SK-N-SH treated with all-trans-retinoic acid at 6 μM for 48 hours (cell line): Measurements from ENCODE around the gene FBLN2.

Experiments used
- ATAC-seq: fragments of 200-7000 bp; cut with Tn5 transposase; 3 replicates; pipeline ENCODE4 v1.9.1; 2020; ENCODE audit warnings: mild to moderate bottlenecking, moderate library complexity
- ARNTL ChIP-seq: fragments of 450-650 bp; formaldehyde crosslinking; IDR thresholded peaks from 2 replicates; pipeline ENCODE4 v1.5.0; 2020; ENCODE audit warnings: low read depth, mild to moderate bottlenecking, moderate library complexity, borderline replicate concordance
- BACH2 ChIP-seq: fragments of 250-450 bp; sonication (Bioruptor Pico); IDR thresholded peaks from 2 replicates; pipeline ENCODE4 v1.9.0; 2021; ENCODE audit warnings: mild to moderate bottlenecking, borderline replicate concordance
- CREB5 ChIP-seq: fragments of 250-450 bp; sonication (Bioruptor Pico); IDR thresholded peaks from 2 replicates; pipeline ENCODE4 v1.5.1; 2020; ENCODE audit warnings: low read depth, mild to moderate bottlenecking, moderate library complexity
- CSDC2 ChIP-seq: fragments of 250-450 bp; sonication (Bioruptor Pico); IDR thresholded peaks from 2 replicates; pipeline ENCODE4 v1.5.0; 2020; ENCODE audit warnings: mild to moderate bottlenecking, moderate library complexity
- CSRNP3 ChIP-seq: fragments of 250-450 bp; sonication (Bioruptor Pico); IDR thresholded peaks from 2 replicates; pipeline ENCODE4 v1.5.1; 2021; ENCODE audit warnings: mild to moderate bottlenecking, moderate library complexity
- ESRRG ChIP-seq: fragments of 250-450 bp; sonication (Bioruptor Pico); IDR thresholded peaks from 2 replicates; pipeline ENCODE4 v1.6.1; 2021; ENCODE audit warnings: mild to moderate bottlenecking
- GLIS3 ChIP-seq: fragments of 250-450 bp; sonication (Bioruptor Pico); IDR thresholded peaks from 2 replicates; pipeline ENCODE4 v1.5.0; 2020; ENCODE audit warnings: mild to moderate bottlenecking, moderate library complexity
- ISL1 ChIP-seq: fragments of 250-450 bp; sonication (Bioruptor Pico); IDR thresholded peaks from 2 replicates; pipeline ENCODE4 v2.1.2; 2022; ENCODE audit warnings: mild to moderate bottlenecking, moderate library complexity
- OSR1 ChIP-seq: fragments of 250-450 bp; sonication (Bioruptor Pico); IDR thresholded peaks from 2 replicates; pipeline ENCODE4 v1.8.0; 2022; ENCODE audit warnings: moderate library complexity, mild to moderate bottlenecking, inconsistent platforms
- POU6F1 ChIP-seq: fragments of 250-450 bp; sonication (Bioruptor Pico); IDR thresholded peaks from 2 replicates; pipeline ENCODE4 v1.8.0; 2021; ENCODE audit warnings: low read depth, mild to moderate bottlenecking, moderate library complexity, borderline replicate concordance
- PPARA ChIP-seq: fragments of 250-450 bp; sonication (Bioruptor Pico); IDR thresholded peaks from 2 replicates; pipeline ENCODE4 v1.5.0; 2020; ENCODE audit warnings: mild to moderate bottlenecking, borderline replicate concordance
- RARB ChIP-seq: fragments of 250-450 bp; sonication (Bioruptor Pico); IDR thresholded peaks from 2 replicates; pipeline ENCODE4 v1.8.0; 2021; ENCODE audit warnings: mild to moderate bottlenecking, moderate library complexity
- SNAI2 ChIP-seq: fragments of 250-450 bp; sonication (Bioruptor Pico); IDR thresholded peaks from 2 replicates; pipeline ENCODE4 v1.5.0; 2020; ENCODE audit warnings: mild to moderate bottlenecking, moderate library complexity
- TCF4 ChIP-seq: fragments of 250-450 bp; sonication (Bioruptor Pico); IDR thresholded peaks from 2 replicates; pipeline ENCODE4 v1.8.0; 2021; ENCODE audit warnings: mild to moderate bottlenecking, moderate library complexity, borderline replicate concordance
- TOX ChIP-seq: fragments of 250-450 bp; sonication (Bioruptor Pico); IDR thresholded peaks from 2 replicates; pipeline ENCODE4 v1.8.0; 2021; ENCODE audit warnings: mild to moderate bottlenecking, moderate library complexity, borderline replicate concordance
- TSHZ2 ChIP-seq: fragments of 250-450 bp; sonication (Bioruptor Pico); IDR thresholded peaks from 2 replicates; pipeline ENCODE4 v1.5.0; 2020; ENCODE audit warnings: mild to moderate bottlenecking, moderate library complexity
- ZC3H10 ChIP-seq: fragments of 250-450 bp; sonication (Bioruptor Pico); IDR thresholded peaks from 2 replicates; pipeline ENCODE4 v1.5.1; 2021; ENCODE audit warnings: mild to moderate bottlenecking, moderate library complexity
- ZFP3 ChIP-seq: fragments of 250-450 bp; sonication (Bioruptor Pico); IDR thresholded peaks from 2 replicates; pipeline ENCODE4 v1.5.0; 2020; ENCODE audit warnings: mild to moderate bottlenecking, moderate library complexity
- ZFP30 ChIP-seq: fragments of 450-650 bp; formaldehyde crosslinking; IDR thresholded peaks from 2 replicates; pipeline ENCODE4 v1.5.0; 2022; ENCODE audit warnings: mild to moderate bottlenecking, moderate library complexity
- ZNF565 ChIP-seq: fragments of 450-650 bp; formaldehyde crosslinking; conservative IDR thresholded peaks from 2 replicates; pipeline ENCODE4 v1.5.0; 2020; ENCODE audit warnings: low read depth, mild to moderate bottlenecking, moderate library complexity
- ZNF70 ChIP-seq: fragments of 450-650 bp; formaldehyde crosslinking; IDR thresholded peaks from 2 replicates; pipeline ENCODE4 v1.5.0; 2020; ENCODE audit warnings: mild to moderate bottlenecking, moderate library complexity
- ZNF8 ChIP-seq: fragments of 450-650 bp; formaldehyde crosslinking; IDR thresholded peaks from 2 replicates; pipeline ENCODE4 v1.5.0; 2020; ENCODE audit warnings: mild to moderate bottlenecking, moderate library complexity

Gene FBLN2

GRCh38 chr3:13522236-13522635 lies 26.7 kb upstream of the FBLN2 start:
- ATAC-seq: no peak
- TF ChIP-seq ZNF8 (CRISPR knock-in tag) (no peak), TOX (CRISPR knock-in tag) (no peak), CSDC2 (no peak), CREB5 (no peak), ARNTL (no peak), PPARA (CRISPR knock-in tag) (no peak), GLIS3 (CRISPR knock-in tag) (no peak), OSR1 (CRISPR knock-in tag) (no peak), BACH2 (CRISPR knock-in tag) (no peak), ZFP30 (CRISPR knock-in tag) (no peak), SNAI2 (CRISPR knock-in tag) (no peak), ZNF70 (CRISPR knock-in tag) (no peak), ZFP3 (CRISPR knock-in tag) (no peak), TCF4 (CRISPR knock-in tag) (no peak), CSRNP3 (CRISPR knock-in tag) (no peak), ESRRG (no peak)
- TF ChIP-seq, all 23 proteins: peak for 0

- peak; percentile 51; the same call in 1 of the 2 replicates for TF ChIP-seq TCF4 (CRISPR knock-in tag)
- no peak for TF ChIP-seq CSDC2
- ATAC-seq: no peak
These were observed 23.8 kb upstream of the FBLN2 start for GRCh38 chr3:13524979-13525669.

GRCh38 chr3:13525827-13526625 lies 22.9 kb upstream of the FBLN2 start:
- no peak for ATAC-seq
- TF ChIP-seq ESRRG: no peak
- TF ChIP-seq ZFP3 (CRISPR knock-in tag): no peak
- TF ChIP-seq CSDC2: no peak
- no peak for TF ChIP-seq ARNTL
- no peak for TF ChIP-seq ZNF565 (CRISPR knock-in tag)
- no peak for TF ChIP-seq RARB (CRISPR knock-in tag)
- no peak for TF ChIP-seq OSR1 (CRISPR knock-in tag)
- no peak for TF ChIP-seq GLIS3 (CRISPR knock-in tag)
- TF ChIP-seq SNAI2 (CRISPR knock-in tag): no peak
- no peak for TF ChIP-seq ISL1 (CRISPR knock-in tag)
- TF ChIP-seq ZC3H10: no peak
- TF ChIP-seq CREB5: no peak
- TF ChIP-seq TSHZ2: no peak
- TF ChIP-seq TCF4 (CRISPR knock-in tag): no peak
- TF ChIP-seq PPARA (CRISPR knock-in tag): no peak
- TF ChIP-seq ZNF8 (CRISPR knock-in tag): no peak
- no peak for TF ChIP-seq POU6F1 (CRISPR knock-in tag)
- TF ChIP-seq ZNF70 (CRISPR knock-in tag): no peak
